GM21737 (cell line): ENCODE data around the gene CAPN13.

Experiments
- ATAC-seq: cut with Tn5 transposase; IDR thresholded peaks from one replicate; pipeline ENCODE4 v1.9.1; 2021; ENCODE audit warnings: mild to moderate bottlenecking, moderate library complexity; ENCODE audit not compliant: unreplicated experiment

Gene CAPN13

GRCh38 chr2:30786923-30787685 is 20.1 kb downstream of the CAPN13 start:
- ATAC-seq, result no peak

GRCh38 chr2:30784682-30785081 is 22.6 kb downstream of the CAPN13 start:
- ATAC-seq, result no peak

- ATAC-seq, result no peak
These were observed 25.2 kb downstream of the CAPN13 start for GRCh38 chr2:30781961-30782533.

GRCh38 chr2:30781451-30781850 is 25.8 kb downstream of the CAPN13 start:
- ATAC-seq, result no peak

GRCh38 chr2:30780776-30781330 is 26.4 kb downstream of the CAPN13 start:
- no peak for ATAC-seq

- no peak for ATAC-seq
These were observed 28.6 kb downstream of the CAPN13 start for GRCh38 chr2:30778611-30779010.

GRCh38 chr2:30777661-30778505 is 29.4 kb downstream of the CAPN13 start:
- ATAC-seq, result no peak

- ATAC-seq, result no peak
These were observed 30.2 kb downstream of the CAPN13 start for GRCh38 chr2:30776831-30777635.

GRCh38 chr2:30775833-30776232 is 31.4 kb downstream of the CAPN13 start:
- ATAC-seq, result no peak

GRCh38 chr2:30772021-30772705 is 35.1 kb downstream of the CAPN13 start:
- no peak for ATAC-seq

GRCh38 chr2:30770816-30771576 is 36.2 kb downstream of the CAPN13 start:
- no peak for ATAC-seq

- ATAC-seq, result no peak
These were observed 37.3 kb downstream of the CAPN13 start for GRCh38 chr2:30769891-30770462.

- ATAC-seq, result no peak
These were observed 37.8 kb downstream of the CAPN13 start for GRCh38 chr2:30769481-30769780.

GRCh38 chr2:30768708-30769480 is 38.4 kb downstream of the CAPN13 start:
- no peak for ATAC-seq

GRCh38 chr2:30768036-30768686 is 39.1 kb downstream of the CAPN13 start:
- no peak for ATAC-seq

GRCh38 chr2:30766666-30767065 is 40.6 kb downstream of the CAPN13 start:
- ATAC-seq, result no peak

GRCh38 chr2:30765876-30766470 is 41.3 kb downstream of the CAPN13 start:
- ATAC-seq, result no peak

GRCh38 chr2:30765191-30765590 is 42.1 kb downstream of the CAPN13 start:
- no peak for ATAC-seq
